GM19372 (cell line): ENCODE measurements around the gene GNE.

Experiments
- ATAC-seq: cut with Tn5 transposase; IDR thresholded peaks from one replicate; pipeline ENCODE4 v1.9.1; 2021; ENCODE audit warnings: mild to moderate bottlenecking, low read depth, moderate library complexity; ENCODE audit not compliant: unreplicated experiment

The GNE gene

GRCh38 chr9:36173861-36174260, 84.4 kb downstream of the GNE start:
- no peak for ATAC-seq

GRCh38 chr9:36170531-36170930, 87.7 kb downstream of the GNE start:
- no peak for ATAC-seq

- ATAC-seq, result no peak
Measured at GRCh38 chr9:36169708-36170107, 88.5 kb downstream of the GNE start.

GRCh38 chr9:36169166-36169565, 89.1 kb downstream of the GNE start, which contains the start of gene CCIN:
CCIN (plus strand) TSS chr9:36169388; CDS start chr9:36169503, 115 bp downstream.
- ATAC-seq, result no peak

GRCh38 chr9:36166168-36166927, 91.9 kb downstream of the GNE start:
- ATAC-seq, result no peak

GRCh38 chr9:36165826-36166167, 92.5 kb downstream of the GNE start:
- ATAC-seq, result no peak

- ATAC-seq, result no peak
Measured at GRCh38 chr9:36164989-36165388, 93.3 kb downstream of the GNE start.
